Glomerular endothelial cell (primary cell): ENCODE results near the gene YPEL5. TPM values are rescaled to one million over a fixed set of nuclear protein-coding genes. Genes with fewer than 3 reads are reported as not detected.
"Not testable (repeated sequence)": the region's sequence is repeated elsewhere in the genome, so short reads cannot be mapped to it uniquely, and the experiment has no call there.

Source experiments
- DNase-seq: peaks from one replicate; pipeline ENCODE4 v3.0.0-alpha.2; 2011; ENCODE audit warnings: low read depth, low spot score; ENCODE audit errors: extremely low read depth
- total RNA-seq: library from RNA; depleted of rRNA; stranded (reverse); fragments of >200 nt; gene quantifications from 2 replicates; pipeline ENCODE4 v1.2.3, GENCODE V29; 2015

YPEL5 gene
- 91.5 and 114 TPM in 2 replicates for total RNA-seq

DNA sequence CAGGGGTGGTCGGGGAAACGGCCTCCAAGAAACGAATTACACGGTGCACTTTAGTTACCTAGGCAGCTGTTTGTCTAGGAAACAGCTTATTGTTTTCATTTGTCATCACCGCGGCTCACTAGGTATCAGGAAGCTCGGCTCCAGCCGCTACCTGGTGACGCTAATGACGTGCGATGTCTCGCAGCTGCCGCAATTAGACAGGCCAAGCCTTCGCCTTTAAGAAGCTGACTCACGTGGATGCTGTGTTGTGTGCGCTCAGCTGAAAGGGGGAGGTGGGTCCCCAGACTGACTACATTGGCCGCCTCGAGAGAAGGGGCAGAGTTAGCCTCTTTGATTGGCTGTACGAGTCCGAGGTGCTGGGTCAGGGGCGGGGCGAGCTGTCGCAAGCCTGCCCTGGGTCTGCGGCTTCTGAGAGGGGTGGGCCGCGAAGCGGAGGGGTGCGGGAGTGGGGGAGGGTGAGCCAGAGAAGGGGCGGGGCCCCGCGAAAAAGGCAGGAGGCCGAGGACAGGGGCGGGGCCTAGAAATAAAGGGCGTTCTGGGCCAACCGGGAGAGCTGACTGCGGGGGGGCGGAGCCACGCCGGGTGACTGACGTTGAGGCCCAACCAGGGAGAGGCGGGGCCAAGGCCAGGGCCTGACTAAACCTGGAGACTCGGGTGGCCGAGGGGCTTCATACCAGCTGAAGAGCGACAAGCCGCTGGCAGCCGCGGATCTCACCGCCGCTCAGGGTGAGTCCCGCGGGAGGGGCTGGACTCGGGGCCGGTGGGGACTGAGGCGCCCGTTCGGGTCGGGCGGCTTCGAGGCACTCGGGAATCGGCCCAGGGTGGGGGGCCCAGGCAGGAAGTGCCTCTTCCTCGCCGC is at the start of gene YPEL5:
Gene YPEL5 (plus strand): TSS at position 671 of the 859 bp plus-strand sequence. CDS start 9,645 bp downstream, outside the sequence.
- DNase-seq = peak; percentile 93

DNA sequence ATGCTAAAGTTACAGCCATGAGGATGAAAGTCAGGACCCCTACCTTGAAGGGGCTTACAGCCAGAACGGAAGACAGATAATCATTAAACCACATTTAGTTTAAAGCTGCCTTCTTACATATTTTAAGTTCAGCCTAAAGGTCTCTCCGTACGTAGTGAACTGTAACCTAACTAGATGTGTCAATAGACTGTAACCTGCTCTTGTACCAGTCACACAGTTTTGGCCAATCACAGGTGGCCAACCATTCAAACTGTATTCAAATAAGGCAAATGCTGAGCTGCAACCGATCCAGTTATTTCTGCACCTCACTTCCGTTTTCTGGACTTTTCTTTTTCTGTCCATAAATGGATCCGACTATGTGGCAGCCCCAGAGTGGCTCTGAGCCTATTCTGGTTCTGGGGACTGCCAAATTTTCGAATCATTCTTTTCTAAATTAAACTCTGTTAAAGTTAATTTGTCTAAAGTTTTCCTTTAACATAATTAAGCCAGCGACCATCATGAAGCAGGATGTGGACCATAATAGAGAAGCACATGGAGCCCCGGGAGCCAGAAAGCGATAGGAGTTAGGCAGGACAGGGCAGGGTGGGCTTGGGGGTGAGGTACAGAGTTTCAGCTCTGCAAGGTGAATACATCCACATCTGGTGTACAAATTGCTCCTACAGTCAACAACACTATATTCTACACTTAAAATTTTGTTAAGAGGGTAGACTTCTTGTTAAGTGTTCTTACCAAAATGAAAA is 48.4 kb upstream of the YPEL5 start:
- no peak for DNase-seq

DNA sequence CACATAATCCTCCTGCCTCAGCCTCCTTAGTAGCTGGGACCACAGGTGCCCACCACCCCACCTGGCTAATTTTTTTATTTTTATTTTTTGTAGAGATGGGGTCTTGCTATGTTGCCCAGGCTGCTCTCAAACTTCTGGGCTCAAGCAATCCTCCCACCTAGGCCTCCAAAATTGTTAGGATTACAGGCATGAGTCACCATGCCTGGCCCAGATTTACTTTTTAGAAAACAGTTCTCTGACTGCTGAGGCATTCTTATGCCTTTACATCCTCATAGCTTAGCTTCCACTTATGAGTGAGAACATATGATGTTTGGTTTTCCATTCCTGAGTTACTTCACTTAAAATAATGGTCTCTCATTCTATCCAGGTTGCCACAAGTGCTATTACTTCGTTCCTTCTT is 47.4 kb upstream of the YPEL5 start:
- not testable (repeated sequence) for DNase-seq

DNA sequence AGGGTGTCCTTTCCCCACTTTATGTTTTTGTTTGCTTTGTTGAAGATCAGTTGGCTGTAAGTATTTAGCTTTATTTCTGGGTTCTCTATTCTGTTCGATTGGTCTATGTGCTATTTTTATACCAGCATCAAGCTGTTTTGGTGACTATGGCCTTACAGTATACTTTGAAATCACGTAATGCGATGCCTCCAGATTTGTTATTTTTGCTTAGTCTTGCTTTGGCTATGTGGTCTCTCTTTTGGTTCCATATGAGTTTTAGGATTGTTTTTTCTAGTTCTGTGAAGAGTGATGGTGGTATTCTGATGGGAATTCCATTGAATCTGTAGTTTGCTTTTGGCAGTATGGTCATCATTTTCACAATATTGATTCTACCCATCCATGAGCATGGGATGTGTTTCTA is 46.1 kb upstream of the YPEL5 start:
- DNase-seq = not testable (repeated sequence)

- DNase-seq = no peak
Measured at GRCh38 chr2:30104307-30104706, 42.5 kb upstream of the YPEL5 start.

GRCh38 chr2:30105556-30105955 is 41.3 kb upstream of the YPEL5 start:
- no peak for DNase-seq

DNA sequence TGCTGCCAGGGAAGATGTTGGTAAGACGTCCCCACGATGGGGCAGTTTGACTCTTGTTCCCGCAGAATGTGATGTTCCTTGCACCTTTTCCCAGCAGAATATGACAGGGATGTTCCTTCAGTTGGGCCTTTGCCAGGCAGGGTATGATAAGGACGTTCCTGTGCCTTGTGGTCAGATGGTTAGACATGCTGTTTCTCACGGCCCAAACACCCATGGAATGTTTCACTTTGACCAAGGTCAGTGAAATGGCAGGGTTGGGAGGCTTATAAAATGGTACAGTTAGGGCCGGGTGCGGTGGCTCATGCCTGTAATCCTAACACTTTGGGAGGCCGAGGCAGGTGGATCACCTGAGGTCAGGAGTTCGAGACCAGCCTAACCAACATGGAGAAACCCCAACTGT is 40.3 kb upstream of the YPEL5 start:
- no peak for DNase-seq

DNA sequence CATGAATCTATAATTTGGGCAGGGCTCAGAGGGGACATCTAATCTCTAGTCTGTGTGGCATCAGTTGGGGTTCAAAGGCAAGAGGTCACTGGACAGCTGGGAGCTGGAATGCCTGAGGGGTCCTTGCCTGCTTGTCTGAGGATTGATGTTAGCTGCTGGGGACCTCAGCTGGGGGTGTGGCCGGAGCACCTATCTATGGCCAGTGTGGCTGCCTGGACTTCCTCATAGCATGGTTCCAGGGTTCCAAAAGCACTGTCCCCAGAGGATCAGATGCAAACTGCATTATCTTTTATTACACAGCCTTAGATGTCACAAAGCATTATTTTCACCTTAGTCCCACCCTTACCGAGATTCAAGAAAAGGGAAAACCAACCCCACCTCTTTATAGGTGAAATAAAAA is 38.6 kb upstream of the YPEL5 start:
- DNase-seq = no peak

DNA sequence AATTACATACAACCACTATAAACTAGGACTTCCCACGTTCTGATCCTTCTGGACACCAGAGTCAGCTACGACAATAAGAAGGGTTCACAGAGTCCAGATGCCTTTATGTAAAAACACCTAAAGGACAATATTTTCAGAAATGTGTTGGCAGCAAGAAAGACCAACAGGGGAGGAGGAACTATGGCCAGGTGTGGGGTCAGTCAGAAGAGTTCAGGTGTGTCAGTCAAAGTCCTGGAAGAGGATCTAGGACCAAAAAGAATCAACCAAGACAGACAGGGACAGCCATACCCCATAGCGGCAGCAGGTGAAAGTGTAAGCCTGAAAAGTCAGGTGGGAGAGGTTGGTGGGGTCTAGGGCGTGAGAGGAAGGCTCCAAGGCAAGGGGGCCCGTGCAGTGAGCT is 38.0 kb upstream of the YPEL5 start:
- no peak for DNase-seq

- no peak for DNase-seq
Measured at GRCh38 chr2:30109856-30110255, 37.0 kb upstream of the YPEL5 start.

- no peak for DNase-seq
Measured at GRCh38 chr2:30110773-30111172, 36.0 kb upstream of the YPEL5 start.

GRCh38 chr2:30111186-30111585 is 35.6 kb upstream of the YPEL5 start:
- not testable (repeated sequence) for DNase-seq

- no peak for DNase-seq
Measured at GRCh38 chr2:30112561-30112960, 34.2 kb upstream of the YPEL5 start.

- no peak for DNase-seq
Measured at GRCh38 chr2:30113617-30114293, 33.1 kb upstream of the YPEL5 start.

- DNase-seq = no peak
Measured at GRCh38 chr2:30115141-30115980, 31.4 kb upstream of the YPEL5 start.

DNA sequence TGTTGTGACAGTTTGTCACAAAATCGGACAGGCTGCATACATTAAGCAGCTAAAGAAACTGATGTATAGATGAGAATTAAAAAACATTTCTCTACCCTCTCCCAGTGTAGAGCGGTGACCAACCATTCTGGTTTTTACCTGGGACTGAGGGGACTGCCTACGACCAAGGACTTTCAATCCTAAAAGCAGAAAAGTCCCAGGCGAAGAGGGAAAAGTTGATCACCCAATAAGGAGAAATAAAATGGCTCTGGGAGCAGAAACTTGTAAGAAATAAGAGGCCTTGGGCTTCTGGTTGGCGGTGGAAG is 30.9 kb upstream of the YPEL5 start:
- DNase-seq = no peak

DNA sequence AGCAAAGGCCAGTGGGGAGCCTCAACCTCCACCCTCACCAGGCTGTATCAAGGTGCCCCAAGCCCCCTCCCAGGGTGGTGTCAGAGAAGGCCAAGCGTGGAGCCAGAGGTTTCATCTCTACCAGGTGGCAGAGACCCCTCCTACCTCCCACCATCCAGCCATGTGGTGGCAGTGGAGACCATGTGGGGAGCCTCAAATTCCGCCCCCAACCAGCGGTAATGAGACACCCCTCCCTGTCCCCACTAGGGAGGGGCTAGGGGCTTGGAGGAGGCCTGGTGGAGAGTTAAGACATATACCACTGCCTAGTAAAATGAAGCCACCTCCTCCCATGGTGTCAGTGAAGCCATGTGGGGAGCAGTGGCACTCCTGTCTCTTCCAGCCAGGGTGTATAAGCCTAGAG is 24.4 kb upstream of the YPEL5 start:
- no peak for DNase-seq

GRCh38 chr2:30127016-30127893 is 19.6 kb upstream of the YPEL5 start:
- no peak for DNase-seq

DNA sequence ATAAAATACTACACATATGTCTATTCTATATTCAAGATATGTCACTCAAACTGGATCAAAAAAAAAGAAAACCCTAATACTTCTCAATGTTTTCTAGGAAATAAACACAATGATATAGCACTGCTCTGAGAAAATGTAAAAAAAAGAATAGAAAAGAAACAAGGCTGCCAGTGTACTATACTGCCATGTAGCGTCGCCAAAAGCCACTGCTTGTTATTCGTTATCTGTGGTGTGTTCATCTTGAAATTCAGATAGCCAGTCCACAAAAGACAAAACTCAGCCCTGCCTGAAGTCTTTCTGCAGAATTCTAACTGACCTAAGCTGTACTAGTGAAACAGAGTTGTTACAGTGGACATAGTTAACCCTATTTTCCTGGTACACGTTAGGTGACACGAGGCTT is 12.2 kb upstream of the YPEL5 start:
- DNase-seq = no peak

- DNase-seq = no peak
Measured at GRCh38 chr2:30135541-30135940, 11.3 kb upstream of the YPEL5 start.
